Sigmoid colon (tissue), 7 donors: ENCODE data around the gene GPR21. TPM values are rescaled to one million over a fixed set of nuclear protein-coding genes. Genes with fewer than 3 reads are reported as not detected.

ENCODE experiments used
- DNase-seq: peaks from one replicate; pipeline ENCODE4 v3.0.0-alpha.2; 2019
- H3K27ac ChIP-seq, 4 donors: fragments of 200-600 bp; sonication (generic); one replicate each; pipeline ENCODE4 v1.5.1; 2016 to 2019; ENCODE audit warnings: mild to moderate bottlenecking in 1 of 4
- H3K27me3 ChIP-seq, 3 donors: fragments of 200-600 bp; sonication (generic); one replicate each; pipeline ENCODE4 v1.5.1; 2019; ENCODE audit warnings: mild to moderate bottlenecking in 1 of 3
- H3K36me3 ChIP-seq, 4 donors: fragments of 200-600 bp; sonication (generic); one replicate each; pipeline ENCODE4 v1.5.1; 2016 to 2019
- H3K4me1 ChIP-seq, 4 donors: fragments of 200-600 bp; sonication (generic); one replicate each; pipeline ENCODE4 v1.5.1; 2017 to 2019
- H3K4me3 ChIP-seq, 4 donors: fragments of 200-600 bp; sonication (generic); one replicate each; pipeline ENCODE4 v1.5.1; 2017 to 2019; ENCODE audit warnings: mild to moderate bottlenecking in 2 of 4, moderate library complexity in 1 of 4
- H3K9me3 ChIP-seq, 4 donors: fragments of 200-600 bp in 3 of 4; sonication (generic) in 3 of 4; one replicate each; pipeline versions ENCODE4 v1.5.1 to v1.6.1; 2013 to 2019
- CTCF ChIP-seq, 4 experiments: fragments of 450-650 bp in 3 of 4; fragments of 200-600 bp in 1 of 4; IDR thresholded peaks; one replicate each; pipeline ENCODE4 v1.5.1; 2016 to 2019; ENCODE audit warnings: antibody characterized with exemption in 4 of 4, mild to moderate bottlenecking in 3 of 4, moderate library complexity in 2 of 4
- EP300 ChIP-seq, 4 donors: sonication (generic); formaldehyde crosslinking; IDR thresholded peaks; one replicate each; pipeline ENCODE4 v1.6.1; 2017; ENCODE audit warnings: antibody characterized with exemption in 4 of 4
- POLR2A ChIP-seq, 2 donors: fragments of 450-650 bp; IDR thresholded peaks; one replicate each; pipeline ENCODE4 v1.6.1; 2016; ENCODE audit warnings: antibody characterized with exemption in 2 of 2, mild to moderate bottlenecking in 2 of 2, moderate library complexity in 2 of 2
- POLR2AphosphoS5 ChIP-seq, 4 donors: sonication (generic); formaldehyde crosslinking; IDR thresholded peaks; one replicate each; pipeline ENCODE4 v1.6.1; 2017; ENCODE audit warnings: antibody characterized with exemption in 4 of 4
- WGBS, 2 donors: extraction: QIAGEN DNeasy Blood & Tissue Kit; methylation state at CpG; one replicate each; pipeline ENCODE4 v1.1.7; 2013; 5-methylcytosine and 5-hydroxymethylcytosine counted together
- intact Hi-C: fragments of 100-400 bp; cut with DNase I; formaldehyde crosslinking; loops from one replicate; pipeline ENCODE4 v1.15.1; 2023
- polyA plus RNA-seq, 3 donors: library from polyadenylated mRNA; stranded (reverse); fragments of 200-250 nt; gene quantifications; one replicate each; pipeline ENCODE4 v1.2.3, GENCODE V29; 2013
- small RNA-seq, 3 donors: library from RNA; depleted of rRNA; stranded (forward); fragments of <200 nt; gene quantifications; one replicate each; pipeline ENCODE3, GENCODE V24; 2016
- total RNA-seq, 4 donors: library from RNA; depleted of rRNA; stranded (reverse); fragments of >200 nt; gene quantifications; one replicate each; pipeline ENCODE4 v1.1.0, GENCODE V29; 2016
- donor health status: healthy with polysubstance abuse.
- donor health status: Bipolar disorder and iron deficiency.
- donor health status: healthy.

GPR21 gene
- total and polyA plus RNA-seq, 7 donors: 0.34 to 6.1 (median 1.4) TPM; not detected in 3

- WGBS, 2 donors: 70 to 91% methylated on average over 3 of the region's 3 CpGs
- no peaks in the 10 kb centered on the region for H3K4me1 ChIP-seq
- intact Hi-C loops: loop anchor here (10.0 kb wide), 1 partner anchor 144 kb away; no protein-coding TSS in a partner anchor
These were observed 47.0 kb downstream of the GPR21 start for GRCh38 chr9:123080444-123080843.

GRCh38 chr9:123081824-123082223 is 48.4 kb downstream of the GPR21 start:
- intact Hi-C loops: loop anchor here (1.0 to 10.0 kb wide), 2 partner anchors 143 to 268 kb away; no protein-coding TSS in a partner anchor
- no peak for DNase-seq
- WGBS, 2 donors: 32 to 42% methylated on average over 2 of the region's 2 CpGs
- Histone ChIP-seq H3K9me3 (no peaks in the 10 kb centered on the region), H3K27me3 (no peaks in the 10 kb centered on the region), H3K27ac (no peak overlapping the region), H3K36me3 (peaks cover 11 to 83% (median 30%) of the 10 kb centered on the region in 4 donors), H3K4me3 (no peak overlapping the region), H3K4me1 (no peaks in the 10 kb centered on the region)
- no peak for TF ChIP-seq EP300 (IDR thresholded peaks at IDR 0.05)
- peak; percentile 8 to 43 (median 38) for TF ChIP-seq CTCF (IDR thresholded peaks at IDR 0.05)

More at GRCh38 chr9:123080444-123080843, 47.0 kb downstream of the GPR21 start:
- TF ChIP-seq POLR2A (IDR thresholded peaks at IDR 0.05): no peak
- TF ChIP-seq POLR2AphosphoS5 (IDR thresholded peaks at IDR 0.05): no peak
- no peak for TF ChIP-seq EP300 (IDR thresholded peaks at IDR 0.05)
- TF ChIP-seq CTCF (IDR thresholded peaks at IDR 0.05): no peak
- no peak for DNase-seq
- no peak overlapping the region for H3K4me3 ChIP-seq
- H3K9me3 ChIP-seq: no peaks in the 10 kb centered on the region
- no peaks in the 10 kb centered on the region for H3K27me3 ChIP-seq
- no peak overlapping the region for H3K27ac ChIP-seq
- H3K36me3 ChIP-seq: peaks cover 11 to 94% (median 35%) of the 10 kb centered on the region in 4 donors

DNA sequence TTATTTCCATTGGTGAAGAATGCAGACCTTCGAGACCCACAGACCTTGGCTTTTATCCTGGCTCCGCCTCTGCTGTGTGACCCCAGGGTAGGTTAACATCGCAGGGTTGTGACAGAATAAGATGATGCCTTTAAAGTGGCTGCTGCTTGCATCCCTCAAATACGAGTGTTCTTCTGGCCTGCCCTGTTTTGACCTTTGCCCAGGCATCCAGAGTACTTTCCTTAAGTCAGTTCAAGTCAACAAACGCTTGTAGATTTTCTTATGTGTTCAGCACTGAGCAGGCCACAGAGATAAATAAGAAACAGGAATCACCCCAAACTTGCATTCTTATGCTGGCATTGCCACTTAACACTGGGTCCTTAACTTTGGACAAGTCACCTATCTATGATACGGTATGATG is 50.2 kb downstream of the GPR21 start:
- intact Hi-C loops: loop anchor here (10.0 kb wide), 1 partner anchor 141 kb away; no protein-coding TSS in a partner anchor
- H3K36me3 ChIP-seq: peaks cover 11 to 80% (median 29%) of the 10 kb centered on the region in 4 donors
- H3K9me3 ChIP-seq: no peaks in the 10 kb centered on the region
- no peak overlapping the region for H3K4me3 ChIP-seq
- H3K27me3 ChIP-seq: no peaks in the 10 kb centered on the region
- H3K27ac ChIP-seq: no peak overlapping the region
- TF ChIP-seq POLR2AphosphoS5 (IDR thresholded peaks at IDR 0.05): no peak
- no peak for TF ChIP-seq CTCF (IDR thresholded peaks at IDR 0.05)
- TF ChIP-seq POLR2A (IDR thresholded peaks at IDR 0.05): no peak
- TF ChIP-seq EP300 (IDR thresholded peaks at IDR 0.05): no peak
- no peaks in the 10 kb centered on the region for H3K4me1 ChIP-seq
- WGBS, 2 donors: 55 to 82% methylated on average over 6 of the region's 6 CpGs
- DNase-seq: no peak

- H3K9me3 ChIP-seq: no peaks in the 10 kb centered on the region
- H3K4me1 ChIP-seq: no peaks in the 10 kb centered on the region
- no peak for DNase-seq
- H3K36me3 ChIP-seq: peaks cover 11 to 80% (median 28%) of the 10 kb centered on the region in 4 donors
- no peak overlapping the region for H3K27ac ChIP-seq
- intact Hi-C loops: loop anchor here (10.0 kb wide), 1 partner anchor 141 kb away; no protein-coding TSS in a partner anchor
- TF ChIP-seq EP300 (IDR thresholded peaks at IDR 0.05): no peak
- TF ChIP-seq POLR2AphosphoS5 (IDR thresholded peaks at IDR 0.05): no peak
- no peak for TF ChIP-seq POLR2A (IDR thresholded peaks at IDR 0.05)
- no peak for TF ChIP-seq CTCF (IDR thresholded peaks at IDR 0.05)
- no peaks in the 10 kb centered on the region for H3K27me3 ChIP-seq
- H3K4me3 ChIP-seq: no peak overlapping the region
- WGBS, 2 donors: 95 to 100% methylated on average over 1 of the region's 1 CpG
These were observed 50.8 kb downstream of the GPR21 start for GRCh38 chr9:123084256-123084655.

Small RNAs within 50 kb of the gene (small RNA-seq; reads per million reads assigned to genes)
- 0 reads per million in 3 donors for gene GPR21

Other genes starting within 250 kb of the GPR21 start
- gene OR5C1, start 244.7 kb upstream of the GPR21 start, total RNA-seq: not detected
- gene OR5C1, start 244.7 kb upstream of the GPR21 start, polyA plus RNA-seq: not detected
- not detected for gene OR1K1, start 233.5 kb upstream of the GPR21 start, total RNA-seq
- gene OR1K1, start 233.5 kb upstream of the GPR21 start, polyA plus RNA-seq: not detected
- gene PDCL, start 205.1 kb upstream of the GPR21 start, total RNA-seq: 10 to 100 TPM; 16.7 to 26.0 (median 21.4) TPM
- gene PDCL, start 205.1 kb upstream of the GPR21 start, polyA plus RNA-seq: 10 to 100 TPM in 2 of 3 donors, 1 to 10 TPM in 1; 9.3 to 13.8 (median 11.8) TPM
- 10 to 100 TPM; 43.8 to 49.5 (median 46.8) TPM for gene RC3H2, start 128.3 kb upstream of the GPR21 start, total RNA-seq
- gene RC3H2, start 128.3 kb upstream of the GPR21 start, polyA plus RNA-seq: 10 to 100 TPM; 11.4 to 13.1 (median 12.0) TPM
- gene ZBTB6, start 120.3 kb upstream of the GPR21 start, total RNA-seq: 10 to 100 TPM in 2 of 4 donors, 1 to 10 TPM in 2; 7.1 to 14.5 (median 10.3) TPM
- 1 to 10 TPM; 3.0 to 4.4 (median 4.4) TPM for gene ZBTB6, start 120.3 kb upstream of the GPR21 start, polyA plus RNA-seq
- gene ZBTB26, start 102.2 kb upstream of the GPR21 start, total RNA-seq: 10 to 100 TPM in 3 of 4 donors, 1 to 10 TPM in 1; 9.2 to 13.3 (median 11.4) TPM
- gene ZBTB26, start 102.2 kb upstream of the GPR21 start, polyA plus RNA-seq: 1 to 10 TPM; 1.4 to 3.6 (median 3.2) TPM
- gene RABGAP1, start 92.6 kb upstream of the GPR21 start, total RNA-seq: 100 to 1,000 TPM in 2 of 4 donors, 10 to 100 TPM in 2; 90.6 to 110 (median 98.9) TPM
- 10 to 100 TPM; 12.5 to 17.3 (median 15.0) TPM for gene RABGAP1, start 92.6 kb upstream of the GPR21 start, polyA plus RNA-seq
- 10 to 100 TPM; 13.3 to 18.2 (median 16.1) TPM for gene STRBP, start 234.9 kb downstream of the GPR21 start, total RNA-seq
- gene STRBP, start 234.9 kb downstream of the GPR21 start, polyA plus RNA-seq: 10 to 100 TPM; 18.0 to 32.2 (median 29.4) TPM